ENCODE results near the gene TRDMT1.

DNA sequence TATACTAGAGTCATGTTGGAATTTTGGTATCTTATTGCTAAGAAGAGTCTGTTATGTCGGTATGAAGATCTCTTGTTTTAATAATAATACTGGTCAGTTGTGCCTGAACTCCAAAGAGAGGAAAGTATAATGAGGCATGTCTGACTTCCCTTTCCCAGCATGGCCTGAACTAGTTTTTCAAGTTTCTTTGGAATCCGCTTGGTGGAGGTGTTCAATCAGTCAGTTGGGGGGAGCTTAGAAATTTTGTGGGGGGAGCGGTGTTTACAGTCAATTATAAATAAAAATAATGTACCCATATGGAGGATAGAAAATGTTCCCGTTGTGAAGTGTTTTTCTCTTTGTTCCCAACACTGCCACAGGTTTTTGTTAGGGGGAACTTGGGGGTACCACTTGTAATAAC lies 1.5 kb upstream of the TRDMT1 start:
- no peak for TF ChIP-seq CTCF (IDR thresholded peaks at IDR 0.05)
- TF ChIP-seq EZH2phosphoT487 (IDR thresholded peaks at IDR 0.05): no peak

All from neural progenitor cell (in vitro differentiated cells).